OCI-LY7 (cell line): ENCODE data around the gene MMRN1. TPM values are rescaled to one million over a fixed set of nuclear protein-coding genes. Genes with fewer than 3 reads are reported as not detected.

Experiments used
- BruUV-seq: library from RNA; stranded (reverse); fragments of 400-500 nt; replicated peaks from 2 replicates; lab custom pipeline; 2021; lab: Mats Ljungman, UMichigan
- CTCF ChIA-PET: fragments of 300-600 bp; sonication (Branson Sonifier 250); formaldehyde crosslinking; loops from one replicate; lab custom pipeline; 2022; ENCODE audit warnings: antibody characterized with exemption; ENCODE audit not compliant: unreplicated experiment; lab: Charles Lee
- POLR2A ChIA-PET: fragments of 300-600 bp; sonication (Branson Sonifier 250); formaldehyde crosslinking; loops from one replicate; lab custom pipeline; 2022; ENCODE audit warnings: antibody characterized with exemption; lab: Charles Lee
- DNase-seq: peaks from one replicate; pipeline ENCODE4 v3.0.0-alpha.2; 2015; ENCODE audit warnings: low spot score
- H2AFZ ChIP-seq: fragments of 200-600 bp; sonication (generic), shearing (Covaris generic); 2 replicates; pipeline ENCODE4 v1.6.1; 2014; ENCODE audit warnings: mild to moderate bottlenecking, antibody characterized with exemption, low read length, moderate library complexity
- H3K27ac ChIP-seq: fragments of 200-600 bp; sonication (generic); 2 replicates; pipeline ENCODE4 v1.5.1; 2014; ENCODE audit warnings: mixed run types, low read depth, mild to moderate bottlenecking, moderate library complexity, low read length, inconsistent platforms; ENCODE audit not compliant: poor library complexity, severe bottlenecking
- H3K36me3 ChIP-seq: fragments of 200-600 bp; sonication (generic); 2 replicates; pipeline ENCODE4 v1.6.1; 2014; ENCODE audit warnings: mild to moderate bottlenecking, antibody characterized with exemption, low read length, moderate library complexity, mixed read lengths; ENCODE audit not compliant: insufficient read depth
- H3K4me1 ChIP-seq: fragments of 200-600 bp; sonication (generic); 2 replicates; pipeline ENCODE4 v1.5.1; 2014; ENCODE audit warnings: mild to moderate bottlenecking, low read length; ENCODE audit not compliant: insufficient read depth, poor library complexity, severe bottlenecking
- H3K4me2 ChIP-seq: fragments of 200-600 bp; sonication (generic); 2 replicates; pipeline ENCODE4 v1.6.1; 2014; ENCODE audit warnings: mild to moderate bottlenecking, low read length
- H3K4me3 ChIP-seq: fragments of 200-600 bp; sonication (generic); 2 replicates; pipeline ENCODE4 v1.5.1; 2014; ENCODE audit warnings: mild to moderate bottlenecking, low read depth, low read length; ENCODE audit not compliant: poor library complexity, severe bottlenecking
- H3K79me2 ChIP-seq: fragments of 200-600 bp; sonication (generic); 2 replicates; pipeline ENCODE4 v1.6.1; 2016; ENCODE audit warnings: low read depth, mild to moderate bottlenecking, low read length, moderate library complexity, mixed read lengths; ENCODE audit not compliant: insufficient read depth
- H3K9me2 ChIP-seq: fragments of 200-600 bp; sonication (generic); 2 replicates; pipeline ENCODE4 v1.6.1; 2016; ENCODE audit warnings: mild to moderate bottlenecking, low read length, mixed read lengths; ENCODE audit not compliant: insufficient read depth
- H3K9me3 ChIP-seq: fragments of 200-600 bp; sonication (generic); 2 replicates; pipeline ENCODE4 v1.6.1; 2014; ENCODE audit warnings: mild to moderate bottlenecking, mixed run types, low read length, mixed read lengths
- H4K20me1 ChIP-seq: fragments of 200-600 bp; sonication (generic); 2 replicates; pipeline ENCODE4 v1.6.1; 2014; ENCODE audit warnings: mild to moderate bottlenecking, antibody characterized with exemption, low read length, moderate library complexity, mixed read lengths; ENCODE audit not compliant: insufficient read depth
- EZH2phosphoT487 ChIP-seq: fragments of 200-600 bp; sonication (generic); IDR thresholded peaks from 2 replicates; pipeline ENCODE4 v1.6.1; 2018; ENCODE audit warnings: low read depth, borderline replicate concordance, mild to moderate bottlenecking, mixed run types, antibody characterized with exemption, low read length, moderate library complexity, mixed read lengths
- intact Hi-C: fragments of 100-400 bp; cut with micrococcal nuclease; formaldehyde crosslinking; loops from one replicate; pipeline ENCODE4 v1.10.0; 2022; ENCODE audit not compliant: unreplicated experiment
- total RNA-seq, 2 experiments: library from RNA; depleted of rRNA in 1 of 2; stranded (reverse); fragments of >200 nt in 1 of 2; shearing (Covaris generic) in 1 of 2; gene quantifications; 2 replicates each; pipeline ENCODE4 v1.2.3, GENCODE V29; 2014 to 2022
- TF ChIP-seq, protein P1 (sequence below): fragments of 200-600 bp; sonication (generic); conservative IDR thresholded peaks from 2 replicates; pipeline ENCODE4 v1.5.1; 2014; ENCODE audit warnings: mild to moderate bottlenecking, antibody characterized with exemption, low read length, moderate library complexity, mixed read lengths

MMRN1 gene
- total RNA-seq, 2 experiments from 2014 or later, result 0.13 TPM; not detected in 1

DNA sequence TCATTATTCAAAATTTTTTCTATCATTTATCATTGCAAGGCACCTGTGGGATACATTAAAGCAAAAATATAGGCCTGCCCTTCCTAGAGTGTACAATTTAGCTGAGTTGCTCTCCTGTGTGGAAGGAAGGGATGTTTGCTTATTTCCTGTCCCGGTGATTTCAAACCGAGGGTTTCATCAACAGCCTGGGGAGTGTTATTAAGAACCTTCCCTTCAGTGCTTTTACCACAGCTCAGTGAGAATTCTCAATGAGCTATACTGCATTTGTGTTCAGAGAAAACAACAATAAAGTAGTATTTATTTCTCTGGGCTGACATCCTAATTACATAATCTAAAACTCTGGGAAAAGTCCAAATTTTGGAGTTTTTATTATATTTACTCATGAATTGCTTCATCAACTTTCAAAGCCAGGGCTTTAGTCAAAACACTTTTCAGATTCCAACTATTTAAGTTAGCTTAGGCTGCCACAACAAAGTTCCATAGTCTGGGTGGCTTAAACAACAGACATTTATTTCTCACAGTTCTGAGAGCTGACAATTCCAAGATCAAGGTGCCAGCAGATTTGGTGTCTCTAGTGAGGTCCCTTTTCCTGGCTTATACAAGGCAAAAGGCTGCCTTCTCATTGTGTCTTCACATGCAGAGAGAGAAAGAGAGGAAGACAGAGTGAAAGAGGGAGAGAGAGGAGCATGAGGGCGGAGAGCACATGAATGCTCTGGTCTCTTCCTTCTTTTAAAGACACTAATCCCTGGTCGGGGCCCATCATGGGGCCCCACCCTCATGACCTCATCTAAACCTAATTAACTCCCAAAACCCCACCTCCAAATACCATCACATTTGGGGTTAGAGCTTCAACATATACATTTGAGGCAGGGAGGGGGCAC lies 62.6 kb downstream of the MMRN1 start:
- no TSS peak for BruUV-seq
- CTCF ChIA-PET, result no interaction called here
- POLR2A ChIA-PET, result interaction anchor here (0.7 to 0.9 kb wide), 2 partner anchors 9 to 59 kb away, joined by 3 to 4 read pairs; no protein-coding TSS in a partner anchor
- Histone ChIP-seq H3K4me1 (no peaks in the 10 kb centered on the region), H3K9me3 (no peaks in the 10 kb centered on the region), H4K20me1 (no peaks in the 10 kb centered on the region), H3K36me3 (no peaks in the 10 kb centered on the region), H3K79me2 (no peaks in the 10 kb centered on the region), H3K9me2 (no peaks in the 10 kb centered on the region), H3K4me2 (no peak overlapping the region), H2AFZ (no peak overlapping the region), H3K4me3 (no peak overlapping the region), H3K27ac (no peak overlapping the region)
- no peak for TF ChIP-seq EZH2phosphoT487
- TF ChIP-seq, protein P1, sequence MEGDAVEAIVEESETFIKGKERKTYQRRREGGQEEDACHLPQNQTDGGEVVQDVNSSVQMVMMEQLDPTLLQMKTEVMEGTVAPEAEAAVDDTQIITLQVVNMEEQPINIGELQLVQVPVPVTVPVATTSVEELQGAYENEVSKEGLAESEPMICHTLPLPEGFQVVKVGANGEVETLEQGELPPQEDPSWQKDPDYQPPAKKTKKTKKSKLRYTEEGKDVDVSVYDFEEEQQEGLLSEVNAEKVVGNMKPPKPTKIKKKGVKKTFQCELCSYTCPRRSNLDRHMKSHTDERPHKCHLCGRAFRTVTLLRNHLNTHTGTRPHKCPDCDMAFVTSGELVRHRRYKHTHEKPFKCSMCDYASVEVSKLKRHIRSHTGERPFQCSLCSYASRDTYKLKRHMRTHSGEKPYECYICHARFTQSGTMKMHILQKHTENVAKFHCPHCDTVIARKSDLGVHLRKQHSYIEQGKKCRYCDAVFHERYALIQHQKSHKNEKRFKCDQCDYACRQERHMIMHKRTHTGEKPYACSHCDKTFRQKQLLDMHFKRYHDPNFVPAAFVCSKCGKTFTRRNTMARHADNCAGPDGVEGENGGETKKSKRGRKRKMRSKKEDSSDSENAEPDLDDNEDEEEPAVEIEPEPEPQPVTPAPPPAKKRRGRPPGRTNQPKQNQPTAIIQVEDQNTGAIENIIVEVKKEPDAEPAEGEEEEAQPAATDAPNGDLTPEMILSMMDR, result no peak
- intact Hi-C loops, result no loop called here
- DNase-seq, result no peak

DNA sequence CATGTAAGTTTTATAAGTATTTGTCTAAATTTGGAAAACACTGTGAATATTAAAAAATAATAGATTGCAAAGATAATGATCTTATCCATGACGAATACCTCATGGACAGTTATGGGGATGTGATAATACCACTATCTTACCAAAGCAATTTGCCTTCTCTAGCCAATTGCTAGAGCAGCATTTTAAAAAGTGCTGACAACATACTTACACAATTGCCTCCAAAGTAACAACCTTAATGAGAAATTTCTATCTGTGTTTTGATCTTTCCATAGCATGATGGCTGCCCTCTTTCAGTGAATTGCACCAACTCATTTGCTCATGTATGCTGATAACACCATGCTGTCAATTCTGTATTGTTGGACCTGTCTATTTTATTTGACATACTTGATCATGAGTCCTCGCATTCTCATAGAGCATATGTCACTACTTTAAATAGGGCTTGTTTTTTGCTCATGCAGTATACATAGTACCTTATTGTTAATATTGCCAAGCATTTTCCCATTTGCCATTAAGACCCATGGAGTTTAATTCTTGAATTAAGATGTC lies 87.2 kb downstream of the MMRN1 start:
- Histone ChIP-seq H3K36me3 (no peaks in the 10 kb centered on the region), H2AFZ (no peak overlapping the region), H3K4me2 (no peak overlapping the region), H4K20me1 (no peaks in the 10 kb centered on the region), H3K9me3 (no peaks in the 10 kb centered on the region), H3K4me3 (no peak overlapping the region), H3K9me2 (no peaks in the 10 kb centered on the region), H3K4me1 (no peaks in the 10 kb centered on the region), H3K79me2 (no peaks in the 10 kb centered on the region), H3K27ac (no peak overlapping the region)
- no peak for DNase-seq
- POLR2A ChIA-PET, result no interaction called here
- CTCF ChIA-PET, result no interaction called here
- intact Hi-C loops, result no loop called here
- TF ChIP-seq, protein P1, result no peak
- TF ChIP-seq EZH2phosphoT487, result no peak
- no TSS peak for BruUV-seq

DNA sequence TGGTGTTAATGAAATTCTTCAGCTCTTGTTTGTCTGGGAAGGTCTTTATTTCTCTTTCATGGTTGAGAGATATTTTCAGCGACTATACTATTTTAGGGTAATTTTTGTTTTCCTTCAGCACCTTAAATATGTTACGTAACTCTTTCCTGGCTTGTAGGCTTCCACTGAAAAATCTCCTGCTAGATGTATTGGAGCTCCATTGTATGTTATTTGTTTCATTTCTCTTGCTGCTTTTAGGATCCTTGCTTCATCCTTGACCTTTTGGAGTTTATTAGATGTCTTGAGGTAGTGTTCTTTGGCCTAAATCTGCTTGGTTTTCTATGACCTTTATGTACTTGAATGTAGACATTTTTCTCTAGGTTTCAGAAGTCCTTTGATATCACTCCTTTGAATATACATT lies 93.6 kb downstream of the MMRN1 start:
- Histone ChIP-seq H3K4me1 (no peaks in the 10 kb centered on the region), H3K9me2 (no peaks in the 10 kb centered on the region), H3K36me3 (no peaks in the 10 kb centered on the region), H3K4me2 (no peak overlapping the region), H2AFZ (no peak overlapping the region), H3K9me3 (no peaks in the 10 kb centered on the region), H3K27ac (no peak overlapping the region), H3K4me3 (no peak overlapping the region), H3K79me2 (no peaks in the 10 kb centered on the region), H4K20me1 (no peaks in the 10 kb centered on the region)
- no TSS peak for BruUV-seq
- no peak for DNase-seq
- intact Hi-C loops, result no loop called here
- TF ChIP-seq, protein P1, result no peak
- TF ChIP-seq EZH2phosphoT487, result no peak
- ChIA-PET POLR2A (no interaction called here), CTCF (no interaction called here)
